Tibial nerve (tissue), 4 donors: Measurements from ENCODE around the gene CUL1.

Source experiments
- EP300 ChIP-seq, 2 donors: sonication (generic); formaldehyde crosslinking; IDR thresholded peaks; one replicate each; pipeline ENCODE4 v1.6.1; 2017; ENCODE audit warnings: antibody characterized with exemption in 2 of 2, mild to moderate bottlenecking in 1 of 2
- POLR2A ChIP-seq, 2 donors: fragments of 450-650 bp; IDR thresholded peaks; one replicate each; pipeline ENCODE4 v1.6.1; 2017; ENCODE audit warnings: antibody characterized with exemption in 2 of 2, mild to moderate bottlenecking in 2 of 2, moderate library complexity in 2 of 2
- TF ChIP-seq, protein P1 (sequence below), 5 experiments: fragments of 200-600 bp in 3 of 5; fragments of 450-650 bp in 2 of 5; sonication (generic) in 3 of 5; IDR thresholded peaks; one replicate each; pipeline ENCODE4 v1.5.1; 2016 to 2019; ENCODE audit warnings: antibody characterized with exemption in 5 of 5, mild to moderate bottlenecking in 3 of 5, moderate library complexity in 2 of 5

DNA sequence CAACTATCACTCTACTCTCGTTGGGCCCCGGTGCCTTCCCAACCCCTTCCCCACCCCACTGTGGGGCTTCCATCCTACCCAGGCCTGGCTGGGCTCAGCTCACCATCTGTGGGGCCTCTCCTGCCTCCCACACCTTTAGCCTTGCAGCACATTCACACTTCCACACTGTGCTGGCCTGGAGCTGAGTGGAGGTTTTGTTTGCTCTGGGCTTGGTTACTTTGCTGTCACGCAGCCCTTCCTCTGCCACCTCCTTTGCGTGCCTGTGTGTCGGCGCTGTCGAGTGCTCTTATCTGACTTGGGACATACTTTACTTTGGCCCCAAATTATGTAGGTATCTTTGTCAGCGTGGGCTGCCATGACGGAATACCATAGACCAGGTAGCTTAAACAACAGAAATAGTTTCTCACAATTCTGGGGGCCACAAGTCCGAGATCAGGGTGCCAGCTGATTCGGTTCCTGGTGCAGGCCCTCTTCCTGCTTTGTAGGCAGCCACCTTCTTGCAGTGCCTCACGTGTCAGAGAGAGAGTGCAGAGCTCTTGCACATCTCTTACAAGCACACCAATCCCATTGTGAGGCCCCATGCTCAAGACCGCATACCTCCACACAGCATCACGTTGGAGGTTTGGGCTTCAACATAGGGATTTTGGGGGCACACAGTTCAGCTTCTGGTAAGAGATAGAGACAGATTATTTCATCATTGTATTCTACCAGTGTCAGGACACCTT lies 89.0 kb downstream of the CUL1 start:
- TF ChIP-seq, protein P1, sequence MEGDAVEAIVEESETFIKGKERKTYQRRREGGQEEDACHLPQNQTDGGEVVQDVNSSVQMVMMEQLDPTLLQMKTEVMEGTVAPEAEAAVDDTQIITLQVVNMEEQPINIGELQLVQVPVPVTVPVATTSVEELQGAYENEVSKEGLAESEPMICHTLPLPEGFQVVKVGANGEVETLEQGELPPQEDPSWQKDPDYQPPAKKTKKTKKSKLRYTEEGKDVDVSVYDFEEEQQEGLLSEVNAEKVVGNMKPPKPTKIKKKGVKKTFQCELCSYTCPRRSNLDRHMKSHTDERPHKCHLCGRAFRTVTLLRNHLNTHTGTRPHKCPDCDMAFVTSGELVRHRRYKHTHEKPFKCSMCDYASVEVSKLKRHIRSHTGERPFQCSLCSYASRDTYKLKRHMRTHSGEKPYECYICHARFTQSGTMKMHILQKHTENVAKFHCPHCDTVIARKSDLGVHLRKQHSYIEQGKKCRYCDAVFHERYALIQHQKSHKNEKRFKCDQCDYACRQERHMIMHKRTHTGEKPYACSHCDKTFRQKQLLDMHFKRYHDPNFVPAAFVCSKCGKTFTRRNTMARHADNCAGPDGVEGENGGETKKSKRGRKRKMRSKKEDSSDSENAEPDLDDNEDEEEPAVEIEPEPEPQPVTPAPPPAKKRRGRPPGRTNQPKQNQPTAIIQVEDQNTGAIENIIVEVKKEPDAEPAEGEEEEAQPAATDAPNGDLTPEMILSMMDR (IDR thresholded peaks at IDR 0.05) = no peak
- TF ChIP-seq POLR2A (IDR thresholded peaks at IDR 0.05) (no peak), EP300 (IDR thresholded peaks at IDR 0.05) (no peak)
